Endothelial cell of umbilical vein (primary cell): ENCODE data around the gene EGR1. TPM values are rescaled to one million over a fixed set of nuclear protein-coding genes. Genes with fewer than 3 reads are reported as not detected.
A peak's percentile ranks its signal among the peaks of the same experiment; 100 is the strongest.

ENCODE experiments used
- BruUV-seq: library from RNA; stranded (reverse); fragments of 400-500 nt; replicated peaks from 2 replicates; lab custom pipeline; 2021; lab: Mats Ljungman, UMichigan
- CTCF ChIA-PET: fragments of 300-600, 350-600 bp; sonication (Branson Sonifier 250); formaldehyde crosslinking; loops from one replicate; lab custom pipeline; 2021; ENCODE audit warnings: antibody characterized with exemption, inconsistent platforms; lab: Charles Lee
- POLR2A ChIA-PET: fragments of 300-600, 350-600 bp; sonication (Branson Sonifier 250); formaldehyde crosslinking; loops from one replicate; lab custom pipeline; 2021; ENCODE audit warnings: antibody characterized with exemption, inconsistent platforms; lab: Charles Lee
- DNase-seq: peaks from one replicate; pipeline ENCODE4 v3.0.0-alpha.2; 2011; ENCODE audit warnings: low read depth, low spot score
- FAIRE-seq: peaks from 2 replicates; lab custom pipeline; 2011; peaks lifted over from hg19 to GRCh38; lab: Jason Lieb, UNC
- H2AFZ ChIP-seq: 2 replicates; pipeline ENCODE4 v1.6.0; 2012; ENCODE audit warnings: low read depth, low read length, control low read depth, inconsistent platforms
- H3K27ac ChIP-seq: 2 replicates; pipeline ENCODE4 v1.5.1; 2011; ENCODE audit warnings: low read depth, mild to moderate bottlenecking, control low read depth, low read length, moderate library complexity; ENCODE audit not compliant: insufficient read depth
- H3K27me3 ChIP-seq, 2 experiments: 2 replicates each; pipeline versions ENCODE4 v1.6.0 to v1.6.1; 2011; ENCODE audit warnings: low read length in 2 of 2, mixed read lengths in 1 of 2; ENCODE audit not compliant: control insufficient read depth in 2 of 2, insufficient read depth in 2 of 2
- H3K36me3 ChIP-seq, 2 experiments: 2 replicates in 1 of 2; 3 replicates in 1 of 2; pipeline ENCODE4 v1.5.1; 2011; ENCODE audit warnings: low read length in 2 of 2, mild to moderate bottlenecking in 1 of 2, moderate library complexity in 1 of 2; ENCODE audit not compliant: control insufficient read depth in 2 of 2, insufficient read depth in 2 of 2; ENCODE audit errors: extremely low read depth in 1 of 2
- H3K4me1 ChIP-seq: 3 replicates; pipeline ENCODE4 v1.5.1; 2011; ENCODE audit warnings: mild to moderate bottlenecking, low read length; ENCODE audit not compliant: control insufficient read depth, insufficient read depth; ENCODE audit errors: extremely low read depth
- H3K4me2 ChIP-seq: 2 replicates; pipeline ENCODE4 v1.6.1; 2011; ENCODE audit warnings: low read length, control low read depth, mixed read lengths; ENCODE audit not compliant: insufficient read depth
- H3K4me3 ChIP-seq, 3 experiments: fragments of 200-600 bp in 1 of 3; sonication (generic), shearing (Covaris generic) in 1 of 3; replicated peaks in 1 of 3; 2 replicates each; pipeline ENCODE4 v1.5.1; 2011 to 2016; ENCODE audit warnings: control low read depth in 3 of 3, low read length in 3 of 3, mild to moderate bottlenecking in 2 of 3, inconsistent platforms in 1 of 3, low read depth in 1 of 3, moderate library complexity in 1 of 3; ENCODE audit not compliant: insufficient read depth in 1 of 3
- H3K79me2 ChIP-seq: 2 replicates; pipeline ENCODE4 v1.6.0; 2012; ENCODE audit warnings: low read length, inconsistent platforms; ENCODE audit not compliant: control insufficient read depth, insufficient read depth
- H3K9ac ChIP-seq: replicated peaks from 2 replicates; pipeline ENCODE3; 2011; ENCODE audit warnings: low read length, control low read depth; ENCODE audit not compliant: insufficient read depth; ENCODE audit errors: extremely low read depth
- H3K9me1 ChIP-seq: replicated peaks from 3 replicates; pipeline ENCODE4 v1.6.0; 2011; ENCODE audit warnings: mild to moderate bottlenecking, low read length; ENCODE audit not compliant: control insufficient read depth, insufficient read depth; ENCODE audit errors: extremely low read depth
- H3K9me3 ChIP-seq: replicated peaks from 2 replicates; pipeline ENCODE4 v1.5.1; 2012; ENCODE audit warnings: low read length, inconsistent platforms; ENCODE audit not compliant: control insufficient read depth, insufficient read depth
- H4K20me1 ChIP-seq: replicated peaks from 2 replicates; pipeline ENCODE3; 2011; ENCODE audit warnings: mild to moderate bottlenecking, low read length; ENCODE audit not compliant: control insufficient read depth, insufficient read depth; ENCODE audit errors: extremely low read depth
- EZH2 ChIP-seq: IDR thresholded peaks from 2 replicates; pipeline ENCODE4 v1.6.1; 2012; ENCODE audit warnings: borderline replicate concordance, low read depth, mild to moderate bottlenecking, moderate library complexity, low read length, inconsistent platforms; ENCODE audit not compliant: severe bottlenecking
- FOS ChIP-seq: IDR thresholded peaks from 2 replicates; pipeline ENCODE4 v1.6.1; 2011; ENCODE audit warnings: mild to moderate bottlenecking, low read length, moderate library complexity, borderline replicate concordance; ENCODE audit not compliant: insufficient read depth
- GATA2 ChIP-seq: IDR thresholded peaks from 2 replicates; pipeline ENCODE4 v1.7.0; 2011; ENCODE audit warnings: low read depth, mild to moderate bottlenecking, moderate library complexity, mixed read lengths, low read length; ENCODE audit not compliant: insufficient read length, insufficient read depth
- JUN ChIP-seq: IDR thresholded peaks from 2 replicates; pipeline ENCODE4 v1.6.1; 2011; ENCODE audit warnings: borderline replicate concordance, low read depth; ENCODE audit not compliant: insufficient read length, insufficient read depth
- MYC ChIP-seq: IDR thresholded peaks from one replicate; pipeline ENCODE4 v1.6.1; 2011; ENCODE audit warnings: mild to moderate bottlenecking, low read depth, low read length
- POLR2A ChIP-seq: IDR thresholded peaks from 2 replicates; pipeline ENCODE4 v1.6.1; 2012; ENCODE audit warnings: low read depth, mild to moderate bottlenecking, control low read depth, low read length
- POLR2AphosphoS5 ChIP-seq: IDR thresholded peaks from 2 replicates; pipeline ENCODE4 v1.6.1; 2012; ENCODE audit warnings: low read depth, mild to moderate bottlenecking, control low read depth, low read length, moderate library complexity; ENCODE audit not compliant: insufficient read depth
- dilution Hi-C: fragments of 300-500 bp; cut with MboI; formaldehyde crosslinking; loops from one replicate; pipeline ENCODE4 v1.15.0; 2019; ENCODE audit warnings: low sequenced_read_pairs; ENCODE audit not compliant: extremely low pct_ligation_motif_present
- intact Hi-C: fragments of 100-400 bp; cut with micrococcal nuclease; formaldehyde crosslinking; loops from one replicate; pipeline ENCODE4 v1.10.0; 2022
- polyA plus RNA-seq, 4 experiments: library from polyadenylated mRNA; depleted of rRNA in 3 of 4; stranded (reverse) in 3 of 4; unstranded in 1 of 4; fragments of >200 nt; gene quantifications; 2 replicates each; pipeline versions ENCODE4 v1.2.1 to v1.2.3, GENCODE V29; 2011 to 2012; ENCODE audit warnings: missing spikeins in 1 of 4
- total RNA-seq: library from RNA; stranded (reverse); gene quantifications from 2 replicates; pipeline ENCODE4 v1.2.3, GENCODE V29; 2021
- TF ChIP-seq, protein P1 (sequence below): IDR thresholded peaks from 2 replicates; pipeline ENCODE4 v1.6.1; 2011; ENCODE audit not compliant: insufficient read depth, insufficient read length
- TF ChIP-seq, protein P2 (sequence below), 2 donors: IDR thresholded peaks; 1 replicate in 1 of 2; 2 replicates in 1 of 2; pipeline ENCODE4 v1.5.1; 2011; ENCODE audit warnings: low read length in 2 of 2, mild to moderate bottlenecking in 2 of 2, moderate library complexity in 2 of 2, control low read depth in 1 of 2, inconsistent platforms in 1 of 2, low read depth in 1 of 2; ENCODE audit not compliant: insufficient read depth in 1 of 2; ENCODE audit errors: extremely low read depth in 1 of 2

EGR1 gene
- total and polyA plus RNA-seq, 2 donors (not counting 3 experiments of a cell fraction or from before 2014, with no cell fraction given): 5.5 to 6.5 TPM

DNA sequence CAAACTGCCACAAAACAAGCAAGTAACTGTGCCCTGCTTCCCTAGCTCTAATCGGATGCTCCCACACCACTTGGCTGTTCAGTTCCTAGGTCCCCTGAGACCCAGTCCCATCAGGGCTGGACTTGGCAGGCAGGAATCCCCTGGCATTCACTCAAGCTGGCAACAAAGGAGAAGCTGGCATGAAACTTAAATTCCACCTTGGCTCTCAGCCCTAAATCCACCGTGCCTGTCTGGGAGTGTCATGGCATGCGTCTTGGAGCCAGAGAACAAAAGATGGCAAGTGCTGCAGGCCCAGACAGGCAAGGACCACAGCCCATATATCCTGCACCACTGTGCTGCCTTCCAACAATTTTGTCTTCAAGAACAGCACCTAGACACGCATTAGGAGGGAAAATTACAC lies 39.5 kb downstream of the EGR1 start:
- dilution Hi-C loops: no loop called here
- Histone ChIP-seq H3K36me3 (peaks cover 7 to 11% of the 10 kb centered on the region in 2 experiments), H3K9ac (no peak overlapping the region), H3K4me2 (no peak overlapping the region), H3K4me3 (no peak overlapping the region), H4K20me1 (no peaks in the 10 kb centered on the region), H3K27me3 (no peaks in the 10 kb centered on the region), H3K27ac (no peak overlapping the region), H3K4me1 (no peaks in the 10 kb centered on the region), H3K9me1 (no peaks in the 10 kb centered on the region), H3K79me2 (no peaks in the 10 kb centered on the region), H2AFZ (no peak overlapping the region), H3K9me3 (no peaks in the 10 kb centered on the region)
- intact Hi-C loops: loop anchor here (5.0 kb wide), 1 partner anchor 152 kb away; the partner anchor contains the start of gene KDM3B
- no peak for FAIRE-seq
- POLR2A ChIA-PET: interaction anchor here (1.6 kb wide), 1 partner anchor 39 kb away, joined by 5 read pairs; no protein-coding TSS in a partner anchor
- DNase-seq: peak; percentile 14
- BruUV-seq: no TSS peak
- TF ChIP-seq, protein P1, sequence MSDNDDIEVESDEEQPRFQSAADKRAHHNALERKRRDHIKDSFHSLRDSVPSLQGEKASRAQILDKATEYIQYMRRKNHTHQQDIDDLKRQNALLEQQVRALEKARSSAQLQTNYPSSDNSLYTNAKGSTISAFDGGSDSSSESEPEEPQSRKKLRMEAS: no peak
- TF ChIP-seq MYC: no peak
- TF ChIP-seq EZH2: no peak
- no peak for TF ChIP-seq JUN
- CTCF ChIA-PET: interaction anchor here (1.2 to 4.1 kb wide), 10 partner anchors 9 to 757 kb away, joined by 6 to 207 read pairs (median 18); partner anchors contain the start of genes BRD8, EGR1, KIF20A and REEP2

DNA sequence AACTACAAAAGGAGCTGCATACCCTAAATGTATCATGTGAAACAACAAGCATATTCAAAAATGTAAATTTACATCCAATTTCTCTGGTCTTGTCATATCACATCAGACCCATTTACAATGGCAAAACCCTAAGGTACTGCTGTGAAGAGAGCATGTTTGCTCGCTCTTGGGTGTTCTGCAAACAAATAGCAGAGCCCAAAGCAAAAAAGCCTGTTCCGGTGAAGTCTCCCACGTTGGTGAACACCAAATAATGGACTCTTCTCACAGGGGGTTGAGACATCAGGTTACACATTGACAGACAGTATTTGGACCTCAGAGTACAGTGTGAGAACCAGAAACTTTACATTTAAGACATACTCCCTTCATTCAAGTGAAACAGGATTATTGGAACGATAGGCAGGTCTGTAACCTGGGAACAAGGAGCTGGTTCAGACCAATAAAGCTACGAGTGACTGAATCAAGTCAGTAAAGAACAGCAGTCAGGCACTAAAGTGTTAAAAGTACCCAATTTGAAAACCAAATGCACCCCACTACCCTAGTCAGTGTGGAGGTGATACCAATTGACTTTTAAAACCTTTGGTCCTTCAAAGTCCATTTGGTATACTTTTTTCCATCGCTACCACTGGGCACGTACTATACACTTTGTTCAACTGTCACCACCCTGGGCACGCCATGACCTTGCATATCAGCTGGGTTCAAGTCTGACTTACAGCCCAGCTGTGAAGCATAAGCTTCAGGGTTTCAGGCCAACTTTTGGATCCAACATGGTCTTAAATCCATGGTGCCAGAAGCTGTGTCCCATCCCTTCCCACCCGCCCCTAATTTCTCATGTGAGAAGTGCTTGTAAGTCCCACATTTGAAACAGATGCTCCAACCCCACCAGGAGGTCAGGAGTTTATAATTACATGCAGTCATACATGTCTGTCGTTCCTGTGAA lies 41.4 kb downstream of the EGR1 start:
- dilution Hi-C loops: no loop called here

More for the DNA sequence above, 41.4 kb downstream of the EGR1 start:
- BruUV-seq: no TSS peak
- TF ChIP-seq GATA2 (no peak), POLR2A (no peak), POLR2AphosphoS5 (no peak), MYC (no peak), EZH2 (no peak), FOS (no peak), JUN (no peak)
- TF ChIP-seq, protein P1: no peak
- TF ChIP-seq, protein P2, sequence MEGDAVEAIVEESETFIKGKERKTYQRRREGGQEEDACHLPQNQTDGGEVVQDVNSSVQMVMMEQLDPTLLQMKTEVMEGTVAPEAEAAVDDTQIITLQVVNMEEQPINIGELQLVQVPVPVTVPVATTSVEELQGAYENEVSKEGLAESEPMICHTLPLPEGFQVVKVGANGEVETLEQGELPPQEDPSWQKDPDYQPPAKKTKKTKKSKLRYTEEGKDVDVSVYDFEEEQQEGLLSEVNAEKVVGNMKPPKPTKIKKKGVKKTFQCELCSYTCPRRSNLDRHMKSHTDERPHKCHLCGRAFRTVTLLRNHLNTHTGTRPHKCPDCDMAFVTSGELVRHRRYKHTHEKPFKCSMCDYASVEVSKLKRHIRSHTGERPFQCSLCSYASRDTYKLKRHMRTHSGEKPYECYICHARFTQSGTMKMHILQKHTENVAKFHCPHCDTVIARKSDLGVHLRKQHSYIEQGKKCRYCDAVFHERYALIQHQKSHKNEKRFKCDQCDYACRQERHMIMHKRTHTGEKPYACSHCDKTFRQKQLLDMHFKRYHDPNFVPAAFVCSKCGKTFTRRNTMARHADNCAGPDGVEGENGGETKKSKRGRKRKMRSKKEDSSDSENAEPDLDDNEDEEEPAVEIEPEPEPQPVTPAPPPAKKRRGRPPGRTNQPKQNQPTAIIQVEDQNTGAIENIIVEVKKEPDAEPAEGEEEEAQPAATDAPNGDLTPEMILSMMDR (IDR thresholded peaks at IDR 0.05; ENCODE audit: extremely low read depth in 1 of 2, insufficient read depth in 1 of 2, low read depth in 1 of 2, low read length in 2 of 2): no peak
- H3K79me2 ChIP-seq: peaks cover 2% of the 10 kb centered on the region
- CTCF ChIA-PET: no interaction called here
- H3K9me1 ChIP-seq: no peaks in the 10 kb centered on the region
- no peak for FAIRE-seq
- H3K9ac ChIP-seq: no peak overlapping the region
- no peak overlapping the region for H2AFZ ChIP-seq
- H3K4me1 ChIP-seq: no peaks in the 10 kb centered on the region
- H4K20me1 ChIP-seq: no peaks in the 10 kb centered on the region
- POLR2A ChIA-PET: no interaction called here
- no peak overlapping the region for H3K4me3 ChIP-seq
- no peak overlapping the region for H3K4me2 ChIP-seq
- DNase-seq: no peak
- H3K9me3 ChIP-seq: no peaks in the 10 kb centered on the region
- peaks cover 13 to 14% of the 10 kb centered on the region in 2 experiments for H3K36me3 ChIP-seq
- intact Hi-C loops: no loop called here
- no peak overlapping the region for H3K27ac ChIP-seq
- no peaks in the 10 kb centered on the region for H3K27me3 ChIP-seq
